Type B pancreatic cell (in vitro differentiated cells): Measurements from ENCODE around the gene PPP1R3G. TPM values are rescaled to one million over a fixed set of nuclear protein-coding genes. Genes with fewer than 3 reads are reported as not detected.

Experiments
- DNase-seq: peaks from one replicate; pipeline ENCODE4 v3.0.0; 2021; ENCODE audit warnings: mixed read lengths; ENCODE audit not compliant: unreplicated experiment; ENCODE audit errors: extremely low spot score
- H3K27ac Mint-ChIP-seq: 2 replicates; pipeline ENCODE4 v1.8.0; 2021; ENCODE audit warnings: mild to moderate bottlenecking, mixed read lengths
- H3K27me3 Mint-ChIP-seq: 2 replicates; pipeline ENCODE4 v1.8.0; 2021; ENCODE audit warnings: mixed read lengths
- H3K36me3 Mint-ChIP-seq: 2 replicates; pipeline ENCODE4 v1.8.0; 2021; ENCODE audit warnings: mixed read lengths
- H3K4me1 Mint-ChIP-seq: one replicate; pipeline ENCODE4 v1.8.0; 2021; ENCODE audit warnings: mixed read lengths; ENCODE audit not compliant: unreplicated experiment
- H3K4me3 Mint-ChIP-seq: 2 replicates; pipeline ENCODE4 v1.8.0; 2021; ENCODE audit warnings: mild to moderate bottlenecking, mixed read lengths
- H3K9me3 Mint-ChIP-seq: 2 replicates; pipeline ENCODE4 v1.8.0; 2021; ENCODE audit warnings: mixed read lengths
- total RNA-seq: library from RNA; stranded (reverse); gene quantifications from 2 replicates; pipeline ENCODE4 v1.2.1, GENCODE V29; 2021; ENCODE audit warnings: low replicate concordance
- TF ChIP-seq, protein P1 (sequence below): fragments of 200-600 bp; sonication (generic); conservative IDR thresholded peaks from 2 replicates; pipeline ENCODE4 v1.5.0; 2021; ENCODE audit warnings: antibody characterized with exemption, mild to moderate bottlenecking

The PPP1R3G gene
- total RNA-seq, 1 donor from 2014 or later: 0.19 TPM

DNA sequence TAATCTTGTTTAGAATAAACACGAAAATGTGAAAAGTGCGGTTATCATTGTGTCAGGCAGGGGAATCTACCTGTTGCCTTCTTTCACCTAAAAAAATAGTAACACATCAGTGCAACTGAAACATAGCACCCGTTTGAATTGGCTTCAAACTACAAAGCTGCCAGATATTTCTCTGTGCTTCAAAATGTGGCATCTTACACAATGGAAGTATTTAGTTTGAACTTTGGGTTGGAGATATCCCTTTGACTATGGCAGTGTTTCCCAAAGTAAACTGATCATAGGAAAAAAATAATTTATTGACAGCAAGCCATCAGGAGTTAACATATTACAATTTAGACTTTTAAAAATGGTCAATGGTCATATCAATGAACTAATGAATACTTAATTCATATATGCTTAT is 3.6 kb downstream of the PPP1R3G start:
- no peaks in the 10 kb centered on the region for H3K36me3 Mint-ChIP-seq
- H3K9me3 Mint-ChIP-seq: no peaks in the 10 kb centered on the region
- H3K27ac Mint-ChIP-seq: no peak overlapping the region
- DNase-seq: no peak
- H3K4me1 Mint-ChIP-seq: peaks cover 7% of the 10 kb centered on the region
- TF ChIP-seq, protein P1, sequence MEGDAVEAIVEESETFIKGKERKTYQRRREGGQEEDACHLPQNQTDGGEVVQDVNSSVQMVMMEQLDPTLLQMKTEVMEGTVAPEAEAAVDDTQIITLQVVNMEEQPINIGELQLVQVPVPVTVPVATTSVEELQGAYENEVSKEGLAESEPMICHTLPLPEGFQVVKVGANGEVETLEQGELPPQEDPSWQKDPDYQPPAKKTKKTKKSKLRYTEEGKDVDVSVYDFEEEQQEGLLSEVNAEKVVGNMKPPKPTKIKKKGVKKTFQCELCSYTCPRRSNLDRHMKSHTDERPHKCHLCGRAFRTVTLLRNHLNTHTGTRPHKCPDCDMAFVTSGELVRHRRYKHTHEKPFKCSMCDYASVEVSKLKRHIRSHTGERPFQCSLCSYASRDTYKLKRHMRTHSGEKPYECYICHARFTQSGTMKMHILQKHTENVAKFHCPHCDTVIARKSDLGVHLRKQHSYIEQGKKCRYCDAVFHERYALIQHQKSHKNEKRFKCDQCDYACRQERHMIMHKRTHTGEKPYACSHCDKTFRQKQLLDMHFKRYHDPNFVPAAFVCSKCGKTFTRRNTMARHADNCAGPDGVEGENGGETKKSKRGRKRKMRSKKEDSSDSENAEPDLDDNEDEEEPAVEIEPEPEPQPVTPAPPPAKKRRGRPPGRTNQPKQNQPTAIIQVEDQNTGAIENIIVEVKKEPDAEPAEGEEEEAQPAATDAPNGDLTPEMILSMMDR: no peak
- peaks cover 40% of the 10 kb centered on the region for H3K27me3 Mint-ChIP-seq
- no peak overlapping the region for H3K4me3 Mint-ChIP-seq

DNA sequence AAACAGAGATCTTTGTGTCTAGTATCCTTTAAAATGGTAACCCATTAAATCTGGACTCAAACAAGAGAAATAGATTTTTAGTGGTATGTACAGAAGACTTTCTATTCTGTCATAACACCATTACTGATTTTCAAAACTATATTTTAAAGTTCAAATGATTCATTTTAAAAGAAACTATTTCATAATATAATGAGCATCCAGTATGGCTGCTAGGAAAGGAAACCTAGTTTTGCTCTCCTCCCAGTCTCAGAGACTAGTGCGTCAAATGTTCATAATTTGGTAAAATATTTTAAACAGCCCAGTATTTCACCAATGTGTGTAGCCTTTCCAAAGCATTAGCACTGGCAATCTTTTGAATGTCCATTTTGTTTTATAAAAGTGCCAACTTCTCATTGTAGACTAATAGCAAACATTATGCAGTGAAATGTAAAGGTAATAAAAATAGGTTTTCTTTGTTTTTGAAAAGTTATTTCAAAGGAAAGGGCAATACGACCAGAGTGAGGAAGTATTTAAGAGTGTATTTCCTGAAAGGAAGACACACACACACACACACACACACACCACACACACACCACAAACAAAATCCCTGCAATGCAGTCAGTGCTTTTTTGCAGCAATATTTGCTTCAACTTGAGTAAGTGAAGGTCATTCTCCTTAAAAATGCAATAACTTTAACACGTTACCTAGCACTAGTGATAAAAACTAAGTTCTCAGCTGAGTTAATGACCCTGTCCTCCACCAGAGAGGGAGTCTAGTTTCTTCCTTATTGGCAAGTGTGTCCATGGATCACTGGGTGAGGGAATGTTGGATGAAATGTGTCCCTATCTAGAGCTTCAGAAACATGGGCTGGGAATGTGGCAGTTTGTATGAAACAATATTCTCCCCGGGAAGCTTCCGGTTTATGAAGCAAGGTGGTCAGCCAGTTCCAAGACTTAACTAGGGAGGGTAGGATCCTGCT is 4.6 kb downstream of the PPP1R3G start:
- DNase-seq: no peak
- TF ChIP-seq, protein P1: no peak
- no peak overlapping the region for H3K4me3 Mint-ChIP-seq
- H3K9me3 Mint-ChIP-seq: no peaks in the 10 kb centered on the region
- H3K27me3 Mint-ChIP-seq: peaks cover 38% of the 10 kb centered on the region
- no peaks in the 10 kb centered on the region for H3K36me3 Mint-ChIP-seq
- H3K4me1 Mint-ChIP-seq: peaks cover 7% of the 10 kb centered on the region
- no peak overlapping the region for H3K27ac Mint-ChIP-seq

DNA sequence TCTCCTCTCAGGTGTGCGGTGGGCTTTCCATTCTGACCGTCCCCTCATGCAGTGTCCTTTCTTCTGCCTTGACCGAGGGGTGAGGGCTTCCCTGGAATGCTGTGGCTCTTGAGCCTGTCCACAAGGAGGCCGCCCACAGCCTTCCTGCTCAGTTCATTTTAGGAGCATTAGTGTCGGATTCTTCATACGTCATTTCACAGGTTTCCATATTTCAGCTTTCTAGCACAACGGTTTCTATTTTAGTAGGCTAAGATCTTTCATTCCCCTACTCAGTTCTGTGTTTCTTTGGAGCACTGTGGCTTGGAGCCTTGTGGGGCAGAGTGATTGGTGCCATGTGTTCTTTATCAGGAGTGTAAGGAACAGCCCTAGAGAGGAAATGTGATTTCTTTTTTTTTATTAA is 5.5 kb downstream of the PPP1R3G start:
- Mint-ChIP-seq H3K36me3 (no peaks in the 10 kb centered on the region), H3K4me3 (no peak overlapping the region), H3K4me1 (peaks cover 7% of the 10 kb centered on the region), H3K27me3 (peaks cover 36% of the 10 kb centered on the region), H3K27ac (no peak overlapping the region), H3K9me3 (no peaks in the 10 kb centered on the region)
- no peak for DNase-seq
- TF ChIP-seq, protein P1: no peak

DNA sequence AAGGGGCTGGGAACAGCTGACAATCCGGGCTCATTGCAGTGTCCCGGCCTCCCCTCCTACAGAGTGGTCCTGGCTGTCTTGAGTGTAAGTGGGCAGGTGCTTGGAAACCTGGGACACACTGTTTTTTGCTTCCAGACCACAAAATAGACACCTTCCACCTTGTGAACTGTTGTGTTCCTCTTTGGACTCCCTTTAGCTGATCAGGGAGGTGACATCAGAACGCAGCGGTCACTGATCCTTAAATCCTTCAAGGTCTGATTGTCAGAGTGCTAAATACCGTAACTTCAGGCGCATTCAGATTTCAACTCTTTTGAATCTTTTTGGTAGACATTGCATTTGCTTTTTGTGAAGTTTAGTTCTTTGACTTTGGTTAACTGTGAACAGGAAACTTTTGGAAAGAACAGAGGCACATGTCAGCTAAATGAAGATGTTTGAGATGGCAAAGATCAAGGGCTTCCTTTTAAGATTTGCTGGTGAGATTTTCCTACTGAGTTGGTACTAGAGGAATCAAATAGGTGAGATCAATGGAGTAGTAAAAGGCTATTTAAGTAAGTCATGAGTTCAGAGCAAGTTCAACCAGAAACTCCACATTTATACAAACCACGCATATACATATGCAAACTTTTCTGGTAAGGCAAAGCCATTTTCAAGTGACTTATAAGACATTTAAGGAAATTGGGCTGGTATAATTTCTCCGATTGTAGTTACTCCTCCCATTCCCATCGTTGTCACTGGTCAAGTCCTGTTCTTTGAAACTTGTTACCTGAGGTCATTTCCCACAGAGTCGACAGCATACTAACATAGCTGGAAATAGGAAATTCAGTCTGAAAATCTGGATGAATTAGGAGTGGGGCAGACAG is 6.3 kb downstream of the PPP1R3G start:
- H3K36me3 Mint-ChIP-seq: no peaks in the 10 kb centered on the region
- peaks cover 33% of the 10 kb centered on the region for H3K27me3 Mint-ChIP-seq
- no peak for DNase-seq
- H3K9me3 Mint-ChIP-seq: no peaks in the 10 kb centered on the region
- TF ChIP-seq, protein P1: no peak
- no peak overlapping the region for H3K27ac Mint-ChIP-seq
- H3K4me3 Mint-ChIP-seq: no peak overlapping the region
- peaks cover 7% of the 10 kb centered on the region for H3K4me1 Mint-ChIP-seq

DNA sequence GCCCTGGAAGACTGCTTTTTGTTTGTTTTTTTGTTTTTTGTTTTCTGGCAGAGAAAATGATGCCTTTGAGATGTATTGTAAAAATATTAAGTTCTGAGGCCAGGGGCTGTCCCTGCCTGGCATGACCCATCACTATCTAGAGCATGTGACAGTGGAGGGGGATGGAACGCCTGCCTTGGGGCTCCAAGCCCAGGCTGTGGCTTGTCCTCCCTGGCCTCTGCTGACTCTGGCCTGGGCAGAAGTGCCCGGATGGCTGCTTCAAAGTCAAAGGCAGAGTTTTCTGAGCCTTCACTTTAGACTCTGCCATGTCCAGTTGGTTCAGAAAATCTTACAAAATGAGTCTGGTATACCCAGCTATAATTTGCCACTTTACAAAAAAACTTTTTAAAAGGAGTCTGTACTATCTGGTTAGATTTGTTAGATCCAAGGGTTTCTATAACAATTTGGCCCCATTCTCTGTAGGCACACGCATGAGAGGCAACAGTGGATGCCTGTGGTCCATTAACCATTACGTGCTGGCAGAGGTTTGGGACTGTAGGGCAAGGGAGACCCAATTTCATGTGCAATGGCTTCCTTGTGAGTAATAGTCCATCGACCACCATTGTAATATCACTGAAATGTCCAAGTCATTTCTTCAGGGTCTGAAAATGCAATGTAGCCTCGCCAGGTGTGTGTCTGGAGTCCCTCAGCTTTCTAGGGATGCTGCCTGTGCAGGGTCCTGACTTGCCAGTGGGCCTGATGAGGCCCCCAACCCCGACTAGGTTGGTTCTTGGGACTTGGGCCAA is 8.3 kb downstream of the PPP1R3G start:
- H3K4me3 Mint-ChIP-seq: no peak overlapping the region
- no peak for DNase-seq
- no peaks in the 10 kb centered on the region for H3K36me3 Mint-ChIP-seq
- TF ChIP-seq, protein P1: no peak
- H3K27ac Mint-ChIP-seq: no peak overlapping the region
- no peaks in the 10 kb centered on the region for H3K9me3 Mint-ChIP-seq
- peaks cover 22% of the 10 kb centered on the region for H3K27me3 Mint-ChIP-seq
- peaks cover 7% of the 10 kb centered on the region for H3K4me1 Mint-ChIP-seq
